Fibroblast of villous mesenchyme (primary cell): ENCODE measurements around the gene TFIP11. TPM values are rescaled to one million over a fixed set of nuclear protein-coding genes. Genes with fewer than 3 reads are reported as not detected.

Source experiments
- DNase-seq: peaks from one replicate; pipeline ENCODE4 v3.0.0-alpha.2; 2010; ENCODE audit warnings: low read depth
- H3K4me3 ChIP-seq: 2 replicates; pipeline ENCODE4 v1.5.1; 2011; ENCODE audit warnings: low read depth, mild to moderate bottlenecking, low read length
- CTCF ChIP-seq: IDR thresholded peaks from 2 replicates; pipeline ENCODE4 v1.5.1; 2012; ENCODE audit warnings: low read depth, mild to moderate bottlenecking, low read length; ENCODE audit not compliant: insufficient read depth
- total RNA-seq: library from RNA; depleted of rRNA; stranded (reverse); fragments of >200 nt; gene quantifications from 2 replicates; pipeline ENCODE4 v1.2.3, GENCODE V29; 2012

The TFIP11 gene
- total RNA-seq, 1 donor = 34.5 TPM

DNA sequence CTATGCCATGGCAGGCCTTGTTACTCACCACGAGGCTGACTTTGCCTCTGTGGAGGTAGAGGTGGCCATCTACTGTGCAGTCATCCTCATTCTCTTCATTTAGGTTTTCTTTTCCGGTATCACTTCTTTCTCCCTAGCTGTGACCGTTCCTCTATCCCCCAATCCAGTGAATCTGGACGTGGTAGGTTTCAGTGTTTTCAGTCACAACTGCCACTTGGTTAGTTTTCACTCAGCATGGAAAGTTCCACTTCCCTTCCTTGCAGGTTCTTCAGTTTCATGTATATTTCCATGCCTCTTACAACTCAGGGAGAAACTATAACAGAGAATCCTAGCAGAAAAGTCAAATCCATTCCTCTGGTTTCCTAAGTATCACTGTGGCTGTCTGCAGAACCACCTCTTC is 30.6 kb downstream of the TFIP11 start:
- no peak for DNase-seq
- TF ChIP-seq CTCF = no peak
- no peak overlapping the region for H3K4me3 ChIP-seq

DNA sequence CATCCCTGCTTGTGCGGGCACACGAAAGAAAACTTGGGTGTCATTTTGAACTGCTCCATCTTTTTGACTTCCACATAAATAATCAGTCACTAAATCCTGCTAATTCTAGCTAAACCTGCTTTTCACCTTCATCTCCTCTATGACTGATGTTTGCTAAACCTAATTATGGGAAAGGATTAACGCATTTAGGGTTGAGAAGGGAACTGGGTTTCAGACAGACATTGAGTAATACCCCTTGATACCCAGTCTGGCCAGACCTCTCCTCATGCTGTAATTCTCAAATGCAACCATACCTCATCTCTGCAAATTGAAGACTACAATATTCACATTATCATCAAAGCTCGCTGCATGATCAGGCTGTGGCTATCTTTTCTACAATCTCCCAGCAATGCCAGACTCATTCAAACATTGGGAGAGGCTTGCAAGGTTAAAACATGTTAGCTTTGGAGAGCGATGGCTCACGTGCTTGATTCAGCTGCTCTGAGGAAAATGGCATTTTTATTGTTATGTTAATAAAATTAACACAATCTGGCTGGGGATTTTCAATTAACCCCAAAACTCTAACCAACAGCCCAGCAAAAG is 31.1 kb downstream of the TFIP11 start:
- no peak for TF ChIP-seq CTCF
- H3K4me3 ChIP-seq = no peak overlapping the region
- DNase-seq = no peak

GRCh38 chr22:26480611-26480932 is 31.7 kb downstream of the TFIP11 start:
- no peak overlapping the region for H3K4me3 ChIP-seq
- DNase-seq = no peak
- TF ChIP-seq CTCF = no peak

DNA sequence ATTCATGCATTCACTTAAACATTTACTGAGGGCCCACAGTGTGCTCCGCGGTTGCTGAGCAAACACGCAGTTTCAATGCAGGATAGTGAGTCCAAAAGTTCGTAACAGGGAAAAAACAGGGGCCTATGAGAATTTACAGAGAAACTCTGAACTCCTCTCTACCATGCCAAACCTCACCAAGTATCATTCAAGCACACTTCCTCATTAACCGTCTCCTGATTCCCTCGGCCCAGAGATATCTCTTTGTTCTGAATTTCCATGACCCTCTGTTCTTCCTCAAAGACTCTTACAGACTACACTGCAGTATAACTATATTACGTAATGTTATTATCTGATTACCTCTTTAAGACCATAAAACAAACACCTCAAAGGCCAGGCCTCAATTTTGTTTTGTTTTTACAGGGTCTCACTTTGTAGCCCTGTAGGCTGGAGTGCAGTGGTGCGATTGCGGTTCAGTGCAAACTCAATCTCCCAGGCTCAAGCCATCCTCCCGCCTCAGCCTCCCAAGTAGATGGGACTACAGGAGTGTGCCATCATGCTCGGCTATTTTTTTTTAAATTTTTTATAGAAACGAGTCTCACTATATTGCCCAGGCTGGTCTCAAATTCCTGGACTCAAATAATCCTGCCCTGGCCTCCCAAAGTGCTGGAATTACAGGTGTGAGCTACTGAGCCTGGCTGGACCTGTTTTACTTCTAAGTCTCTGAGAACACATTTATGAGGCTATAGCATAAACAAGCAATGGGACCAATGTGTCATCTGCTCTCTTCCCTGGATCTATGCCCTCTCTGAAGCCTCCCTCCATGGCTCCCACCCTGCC is 32.3 kb downstream of the TFIP11 start:
- TF ChIP-seq CTCF = no peak
- H3K4me3 ChIP-seq = no peak overlapping the region
- peak; percentile 8 for DNase-seq

GRCh38 chr22:26479043-26479791 is 33.1 kb downstream of the TFIP11 start:
- no peak for TF ChIP-seq CTCF
- peak overlapping the region; percentile 2 for H3K4me3 ChIP-seq
- no peak for DNase-seq

DNA sequence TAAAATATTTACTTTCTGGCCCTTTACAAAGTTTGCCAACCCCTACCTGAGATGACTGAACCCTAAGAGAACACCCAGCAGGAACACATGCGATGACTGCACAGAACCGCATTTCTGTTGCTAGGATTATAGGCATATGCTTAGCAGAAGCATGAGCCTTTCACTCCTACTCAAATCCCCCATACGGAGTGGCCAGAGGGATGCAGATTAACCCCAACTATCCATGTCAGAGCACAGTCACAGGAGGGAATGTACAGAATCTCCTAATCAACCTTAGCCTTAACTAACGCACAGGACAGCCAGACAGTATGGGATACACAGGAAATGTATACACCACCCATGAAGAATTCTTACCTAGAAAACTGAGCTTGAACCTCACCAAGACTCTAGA is 34.9 kb downstream of the TFIP11 start:
- TF ChIP-seq CTCF = no peak
- no peak overlapping the region for H3K4me3 ChIP-seq
- DNase-seq = no peak
